ENCODE data around the gene FZD10. TPM values are rescaled to one million over a fixed set of nuclear protein-coding genes. Genes with fewer than 3 reads are reported as not detected.

Gene FZD10
- total and polyA plus RNA-seq, 2 of the 13 experiments (the other 11 are each of a cell fraction or from before 2014, with no cell fraction given), result not detected

DNA sequence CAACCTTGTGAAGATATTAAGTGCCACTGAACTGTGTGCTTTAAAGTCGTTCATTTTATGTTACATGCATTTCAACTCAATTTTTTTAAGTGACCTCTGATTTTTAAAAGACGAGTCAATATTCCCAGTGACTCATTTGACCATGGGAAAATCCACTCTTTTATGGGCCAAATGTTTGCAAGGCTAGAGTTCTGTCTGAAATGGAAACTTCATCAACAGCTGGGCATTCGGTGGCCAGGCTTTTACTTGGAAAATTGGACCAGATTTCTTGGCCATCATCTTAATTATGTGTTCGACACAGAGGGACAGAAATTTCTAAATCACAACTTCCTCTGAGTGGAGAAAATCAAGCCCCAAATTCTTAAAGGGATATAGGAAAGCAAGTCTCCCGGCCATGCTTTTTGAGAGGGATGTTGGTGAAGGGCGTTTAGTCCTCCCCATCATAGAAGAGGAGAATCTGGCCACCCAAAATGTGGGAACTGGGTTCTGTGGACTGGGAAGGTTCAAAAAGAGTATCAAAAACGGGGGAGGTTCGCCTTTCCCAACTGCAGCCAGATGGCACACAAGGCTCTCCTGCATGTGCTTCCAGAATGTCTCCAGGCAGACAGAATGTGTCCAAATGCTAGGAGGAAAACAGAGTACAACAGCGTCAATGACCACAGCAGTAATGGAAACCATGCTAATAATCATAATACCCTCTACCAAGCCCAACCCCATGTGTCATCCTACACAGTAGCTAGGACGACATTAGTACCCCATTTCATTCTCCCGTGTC, 40.9 kb upstream of the FZD10 start:
- H3K9me3 ChIP-seq (ENCODE audit: low read length), result no peaks in the 10 kb centered on the region
- H4K20me1 ChIP-seq (ENCODE audit: insufficient read depth, low read length), result no peaks in the 10 kb centered on the region
- WGBS (ENCODE audit: low lambda C conversion rate), result 4% methylated on average over 11 of the region's 11 CpGs
- peaks cover 0 to 27% of the 10 kb centered on the region in 2 experiments; a peak in 3 of 5 replicates for H3K27me3 ChIP-seq (ENCODE audit: control insufficient read depth in 1 of 2, insufficient read depth in 2 of 2, low read length in 2 of 2)
- no peak overlapping the region for H3K27ac ChIP-seq (ENCODE audit: extremely low read length, insufficient read depth, low read length)
- ATAC-seq (no peak), DNase-seq (ENCODE audit: low spot score) (no peak), FAIRE-seq (no peak)
- H3K4me2 ChIP-seq (ENCODE audit: low read depth, low read length), result no peak overlapping the region
- ChIA-PET POLR2A (no interaction called here), CTCF (ENCODE audit: low intra/inter-chr PET ratio, low total read pairs) (no interaction called here)
- H3K36me3 ChIP-seq (replicated peaks in 1 of 2; ENCODE audit: control insufficient read depth in 1 of 2, insufficient read depth in 2 of 2, low read length in 2 of 2), result no peaks in the 10 kb centered on the region
- TF ChIP-seq ZNF674 (CRISPR knock-in tag; IDR thresholded peaks at IDR 0.05; ENCODE audit: low read depth) (no peak), KDM5A (IDR thresholded peaks at IDR 0.05; ENCODE audit: borderline replicate concordance, low read length) (no peak), MED8 (CRISPR knock-in tag; IDR thresholded peaks at IDR 0.05; ENCODE audit: insufficient replicate concordance) (no peak), MAFK (conservative IDR thresholded peaks at IDR 0.05 in 1 of 2, IDR thresholded peaks at IDR 0.05 in 1 of 2; ENCODE audit: low read length in 2 of 2) (no peak), RXRB (CRISPR knock-in tag; IDR thresholded peaks at IDR 0.05; ENCODE audit: borderline replicate concordance) (no peak), ZNF230 (CRISPR knock-in tag; IDR thresholded peaks at IDR 0.05) (no peak), ATRX (CRISPR knock-in tag; IDR thresholded peaks at IDR 0.05; ENCODE audit: borderline replicate concordance) (no peak)
- TF ChIP-seq, protein P1, sequence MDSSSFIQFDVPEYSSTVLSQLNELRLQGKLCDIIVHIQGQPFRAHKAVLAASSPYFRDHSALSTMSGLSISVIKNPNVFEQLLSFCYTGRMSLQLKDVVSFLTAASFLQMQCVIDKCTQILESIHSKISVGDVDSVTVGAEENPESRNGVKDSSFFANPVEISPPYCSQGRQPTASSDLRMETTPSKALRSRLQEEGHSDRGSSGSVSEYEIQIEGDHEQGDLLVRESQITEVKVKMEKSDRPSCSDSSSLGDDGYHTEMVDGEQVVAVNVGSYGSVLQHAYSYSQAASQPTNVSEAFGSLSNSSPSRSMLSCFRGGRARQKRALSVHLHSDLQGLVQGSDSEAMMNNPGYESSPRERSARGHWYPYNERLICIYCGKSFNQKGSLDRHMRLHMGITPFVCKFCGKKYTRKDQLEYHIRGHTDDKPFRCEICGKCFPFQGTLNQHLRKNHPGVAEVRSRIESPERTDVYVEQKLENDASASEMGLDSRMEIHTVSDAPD (CRISPR knock-in tag; IDR thresholded peaks at IDR 0.05), result no peak
- TF ChIP-seq, protein P2, sequence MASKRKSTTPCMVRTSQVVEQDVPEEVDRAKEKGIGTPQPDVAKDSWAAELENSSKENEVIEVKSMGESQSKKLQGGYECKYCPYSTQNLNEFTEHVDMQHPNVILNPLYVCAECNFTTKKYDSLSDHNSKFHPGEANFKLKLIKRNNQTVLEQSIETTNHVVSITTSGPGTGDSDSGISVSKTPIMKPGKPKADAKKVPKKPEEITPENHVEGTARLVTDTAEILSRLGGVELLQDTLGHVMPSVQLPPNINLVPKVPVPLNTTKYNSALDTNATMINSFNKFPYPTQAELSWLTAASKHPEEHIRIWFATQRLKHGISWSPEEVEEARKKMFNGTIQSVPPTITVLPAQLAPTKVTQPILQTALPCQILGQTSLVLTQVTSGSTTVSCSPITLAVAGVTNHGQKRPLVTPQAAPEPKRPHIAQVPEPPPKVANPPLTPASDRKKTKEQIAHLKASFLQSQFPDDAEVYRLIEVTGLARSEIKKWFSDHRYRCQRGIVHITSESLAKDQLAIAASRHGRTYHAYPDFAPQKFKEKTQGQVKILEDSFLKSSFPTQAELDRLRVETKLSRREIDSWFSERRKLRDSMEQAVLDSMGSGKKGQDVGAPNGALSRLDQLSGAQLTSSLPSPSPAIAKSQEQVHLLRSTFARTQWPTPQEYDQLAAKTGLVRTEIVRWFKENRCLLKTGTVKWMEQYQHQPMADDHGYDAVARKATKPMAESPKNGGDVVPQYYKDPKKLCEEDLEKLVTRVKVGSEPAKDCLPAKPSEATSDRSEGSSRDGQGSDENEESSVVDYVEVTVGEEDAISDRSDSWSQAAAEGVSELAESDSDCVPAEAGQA (IDR thresholded peaks at IDR 0.05; ENCODE audit: low read depth), result no peak
- TF ChIP-seq, protein P2 (CRISPR knock-in tag; IDR thresholded peaks at IDR 0.05; ENCODE audit: borderline replicate concordance), result no peak
- TF ChIP-seq, protein P3, sequence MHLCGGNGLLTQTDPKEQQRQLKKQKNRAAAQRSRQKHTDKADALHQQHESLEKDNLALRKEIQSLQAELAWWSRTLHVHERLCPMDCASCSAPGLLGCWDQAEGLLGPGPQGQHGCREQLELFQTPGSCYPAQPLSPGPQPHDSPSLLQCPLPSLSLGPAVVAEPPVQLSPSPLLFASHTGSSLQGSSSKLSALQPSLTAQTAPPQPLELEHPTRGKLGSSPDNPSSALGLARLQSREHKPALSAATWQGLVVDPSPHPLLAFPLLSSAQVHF (CRISPR knock-in tag; IDR thresholded peaks at IDR 0.05), result no peak
- no peak overlapping the region for H3K4me3 ChIP-seq (replicated peaks in 1 of 3; ENCODE audit: insufficient read depth in 1 of 3, low read depth in 2 of 3, low read length in 3 of 3)
- intact Hi-C loops (cut with micrococcal nuclease; ENCODE audit: unreplicated experiment) (no loop called here), in situ Hi-C loops (cut with HindIII; ENCODE audit: extremely low pct_ligation_motif_present, low pct_unique_long_range_greater_than_20kb) (no loop called here)
- BruUV-seq (replicated peaks), result no TSS peak
- no peaks in the 10 kb centered on the region for H3K79me2 ChIP-seq (ENCODE audit: insufficient read depth, low read length)
- H2AFZ ChIP-seq (ENCODE audit: low read length), result no peak overlapping the region
- no peak overlapping the region for H3K9ac ChIP-seq (ENCODE audit: insufficient read depth, low read depth, low read length)
- no peaks in the 10 kb centered on the region for H3K4me1 ChIP-seq (ENCODE audit: insufficient read depth, low read length)

Data from HepG2 (cell line).